ACC112 (cell line): ENCODE data around the gene PDIA2.

Experiments used
- H2AFZ ChIP-seq: fragments of 200-600 bp; sonication (generic); one replicate; pipeline ENCODE4 v1.6.0; 2017; ENCODE audit warnings: antibody characterized with exemption, low read length; ENCODE audit not compliant: unreplicated experiment
- H3K27ac ChIP-seq: fragments of 200-600 bp; sonication (generic); 2 replicates; pipeline ENCODE4 v1.5.1; 2014; ENCODE audit warnings: low read depth, mild to moderate bottlenecking, antibody characterized with exemption, low read length, moderate library complexity
- H3K27me3 ChIP-seq: fragments of 200-600 bp; sonication (generic); 2 replicates; pipeline ENCODE4 v1.6.1; 2014; ENCODE audit warnings: mild to moderate bottlenecking, antibody characterized with exemption, low read length, moderate library complexity, mixed read lengths; ENCODE audit not compliant: insufficient read depth
- H3K36me3 ChIP-seq: fragments of 200-600 bp; sonication (generic); 2 replicates; pipeline ENCODE4 v1.6.1; 2016; ENCODE audit warnings: mild to moderate bottlenecking, antibody characterized with exemption, low read length, moderate library complexity, mixed read lengths; ENCODE audit not compliant: insufficient read depth
- H3K4me1 ChIP-seq: fragments of 200-600 bp; sonication (generic); one replicate; pipeline ENCODE4 v1.6.1; 2016; ENCODE audit warnings: low read length, mixed read lengths; ENCODE audit not compliant: insufficient read depth, unreplicated experiment, control insufficient read depth
- H3K4me3 ChIP-seq: fragments of 200-600 bp; sonication (generic); 2 replicates; pipeline ENCODE4 v1.5.1; 2014; ENCODE audit warnings: mild to moderate bottlenecking, low read depth, low read length
- H3K79me2 ChIP-seq: fragments of 200-600 bp; sonication (generic); one replicate; pipeline ENCODE4 v1.6.0; 2016; ENCODE audit warnings: low read length; ENCODE audit not compliant: control insufficient read depth, unreplicated experiment, insufficient read depth

PDIA2 gene

GRCh38 chr16:280552-280951 is 2.4 kb upstream of the PDIA2 start, which contains the start of gene ARHGDIG:
ARHGDIG (plus strand) TSS chr16:280591; CDS start chr16:280681, 90 bp downstream.
- Histone ChIP-seq H3K4me1 (no peaks in the 10 kb centered on the region), H2AFZ (no peak within 1 kb of the TSS), H3K36me3 (no peaks in the 10 kb centered on the region), H3K79me2 (no peaks in the 10 kb centered on the region), H3K27me3 (peaks cover 25% of the 10 kb centered on the region), H3K27ac (no peak within 1 kb of the TSS), H3K4me3 (peak within 1 kb of the TSS; percentile 56; the same call in 1 of the 2 replicates)

- Histone ChIP-seq H3K4me1 (no peaks in the 10 kb centered on the region), H3K36me3 (no peaks in the 10 kb centered on the region), H2AFZ (no peak overlapping the region), H3K79me2 (no peaks in the 10 kb centered on the region), H3K27ac (no peak overlapping the region), H3K27me3 (peaks cover 25% of the 10 kb centered on the region), H3K4me3 (peak overlapping the region; percentile 56; the same call in 1 of the 2 replicates)
Observed at GRCh38 chr16:280991-281659, 1.8 kb upstream of the PDIA2 start.

GRCh38 chr16:281660-282255 is 1.2 kb upstream of the PDIA2 start:
- H3K4me3 ChIP-seq = no peak overlapping the region
- H3K79me2 ChIP-seq = no peaks in the 10 kb centered on the region
- H3K27ac ChIP-seq = no peak overlapping the region
- no peaks in the 10 kb centered on the region for H3K4me1 ChIP-seq
- H3K36me3 ChIP-seq = peaks cover 6% of the 10 kb centered on the region; the same call in 1 of the 2 replicates
- no peak overlapping the region for H2AFZ ChIP-seq
- H3K27me3 ChIP-seq = peaks cover 25% of the 10 kb centered on the region

- Histone ChIP-seq H3K79me2 (no peaks in the 10 kb centered on the region), H3K27ac (no peak overlapping the region), H3K27me3 (peaks cover 25% of the 10 kb centered on the region), H3K4me1 (no peaks in the 10 kb centered on the region), H2AFZ (no peak overlapping the region), H3K4me3 (no peak overlapping the region), H3K36me3 (peaks cover 6% of the 10 kb centered on the region; the same call in 1 of the 2 replicates)
Observed at GRCh38 chr16:282491-282890, 473 bp upstream of the PDIA2 start.

- Histone ChIP-seq H3K79me2 (no peaks in the 10 kb centered on the region), H2AFZ (no peak overlapping the region), H3K4me3 (no peak overlapping the region), H3K27me3 (peaks cover 22% of the 10 kb centered on the region), H3K36me3 (peaks cover 6% of the 10 kb centered on the region; the same call in 1 of the 2 replicates), H3K4me1 (no peaks in the 10 kb centered on the region), H3K27ac (no peak overlapping the region)
Observed at GRCh38 chr16:284204-285120, 1.5 kb downstream of the PDIA2 start.

GRCh38 chr16:285146-286055 is 2.4 kb downstream of the PDIA2 start:
- Histone ChIP-seq H3K27me3 (peaks cover 17% of the 10 kb centered on the region), H3K4me3 (no peak overlapping the region), H3K36me3 (peaks cover 6% of the 10 kb centered on the region; the same call in 1 of the 2 replicates), H3K27ac (no peak overlapping the region), H2AFZ (no peak overlapping the region), H3K79me2 (no peaks in the 10 kb centered on the region), H3K4me1 (no peaks in the 10 kb centered on the region)

- peaks cover 5% of the 10 kb centered on the region for H3K27me3 ChIP-seq
- H2AFZ ChIP-seq = no peak overlapping the region
- no peak overlapping the region for H3K27ac ChIP-seq
- H3K4me1 ChIP-seq = no peaks in the 10 kb centered on the region
- peaks cover 6% of the 10 kb centered on the region; the same call in 1 of the 2 replicates for H3K36me3 ChIP-seq
- no peak overlapping the region for H3K4me3 ChIP-seq
- no peaks in the 10 kb centered on the region for H3K79me2 ChIP-seq
Observed at GRCh38 chr16:286491-287297, 3.7 kb downstream of the PDIA2 start.

GRCh38 chr16:287298-287811 is 4.4 kb downstream of the PDIA2 start:
- H3K27me3 ChIP-seq = no peaks in the 10 kb centered on the region
- H3K27ac ChIP-seq = no peak overlapping the region
- H3K36me3 ChIP-seq = peaks cover 6% of the 10 kb centered on the region; the same call in 1 of the 2 replicates
- no peak overlapping the region for H2AFZ ChIP-seq
- no peaks in the 10 kb centered on the region for H3K4me1 ChIP-seq
- H3K4me3 ChIP-seq = no peak overlapping the region
- H3K79me2 ChIP-seq = no peaks in the 10 kb centered on the region
